CD4-positive, alpha-beta T cell treated with Interleukin-15 for 1 hour (primary cell): ENCODE data around the gene GPBP1L1.
A peak's percentile ranks its signal among the peaks of the same experiment; 100 is the strongest.
"Not testable (repeated sequence)": the region's sequence is repeated elsewhere in the genome, so short reads cannot be mapped to it uniquely, and the experiment has no call there.

Experiments used
- DNase-seq: peaks from one replicate; pipeline ENCODE4 v3.0.0-alpha.2; 2020

Gene GPBP1L1

GRCh38 chr1:45630429-45630828 is 55.9 kb downstream of the GPBP1L1 start:
- no peak for DNase-seq

DNA sequence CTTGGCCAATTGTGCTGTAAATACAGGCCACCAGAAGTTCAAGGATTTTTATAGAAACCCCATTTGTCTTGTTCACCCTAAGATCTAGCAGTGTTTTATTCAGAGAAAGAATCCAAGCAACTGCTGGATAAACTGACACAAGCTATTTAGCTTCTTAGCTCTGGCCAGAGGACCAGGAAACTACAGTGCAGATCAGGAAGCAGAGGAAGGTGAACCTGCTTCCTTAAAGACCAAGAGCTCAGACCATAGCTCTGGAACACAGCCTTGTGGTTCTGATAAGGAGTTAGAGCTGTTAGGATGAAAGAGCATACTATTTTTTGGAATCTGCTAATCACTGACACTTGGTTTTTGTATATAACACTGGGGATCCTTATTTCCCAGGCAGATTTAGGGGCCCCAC is 57.3 kb downstream of the GPBP1L1 start:
- DNase-seq, result no peak

GRCh38 chr1:45623972-45624371 is 62.4 kb downstream of the GPBP1L1 start, which contains the start of gene CCDC17:
CCDC17 (minus strand) TSS chr1:45624054; CDS start chr1:45623909, 145 bp downstream.
- DNase-seq, result no peak

- no peak for DNase-seq
These were observed 63.6 kb downstream of the GPBP1L1 start for GRCh38 chr1:45622524-45623394.

- DNase-seq, result no peak
These were observed 64.3 kb downstream of the GPBP1L1 start for GRCh38 chr1:45621895-45622523.

GRCh38 chr1:45621501-45621836 is 64.9 kb downstream of the GPBP1L1 start:
- no peak for DNase-seq

- DNase-seq, result no peak
These were observed 65.5 kb downstream of the GPBP1L1 start for GRCh38 chr1:45620588-45621500.

- DNase-seq, result no peak
These were observed 67.0 kb downstream of the GPBP1L1 start for GRCh38 chr1:45619149-45619921.

- no peak for DNase-seq
These were observed 68.7 kb downstream of the GPBP1L1 start for GRCh38 chr1:45617618-45618017.

GRCh38 chr1:45615885-45616284 is 70.4 kb downstream of the GPBP1L1 start:
- no peak for DNase-seq

DNA sequence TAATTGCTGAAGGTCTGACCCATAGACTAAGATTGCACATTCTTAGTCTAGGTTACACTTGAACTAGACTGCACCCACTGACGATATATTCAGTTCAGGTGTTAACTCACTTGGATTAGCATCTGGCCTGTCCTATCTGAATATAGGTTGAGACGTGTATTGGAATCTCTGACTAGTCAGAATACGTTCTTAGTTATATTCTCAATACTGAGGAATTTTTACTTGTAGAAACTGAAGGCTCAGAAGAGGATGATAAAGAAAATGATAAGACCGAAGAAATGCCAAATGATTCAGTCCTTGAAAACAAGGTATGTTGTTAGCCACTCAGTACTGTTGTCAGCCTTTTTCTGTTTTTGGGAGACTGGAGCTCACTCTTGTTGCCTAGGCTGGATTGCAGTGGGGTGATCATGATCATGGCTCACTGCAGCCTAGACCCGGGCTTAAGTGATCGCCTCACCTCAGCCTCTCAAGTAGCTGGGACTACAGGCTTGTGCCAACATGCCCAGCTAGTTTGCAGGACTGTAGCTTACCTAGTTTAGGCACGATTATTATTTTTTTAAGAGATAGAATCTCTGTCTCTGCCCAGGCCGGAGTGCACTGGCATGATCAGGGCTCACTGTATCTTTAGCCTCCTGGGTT is 73.3 kb downstream of the GPBP1L1 start:
- DNase-seq, result no peak

GRCh38 chr1:45610589-45611226 is 75.6 kb downstream of the GPBP1L1 start:
- no peak for DNase-seq

GRCh38 chr1:45608175-45609156 is 77.9 kb downstream of the GPBP1L1 start:
- peak; percentile 31 for DNase-seq

- DNase-seq, result no peak
These were observed 78.8 kb downstream of the GPBP1L1 start for GRCh38 chr1:45607404-45608074.

DNA sequence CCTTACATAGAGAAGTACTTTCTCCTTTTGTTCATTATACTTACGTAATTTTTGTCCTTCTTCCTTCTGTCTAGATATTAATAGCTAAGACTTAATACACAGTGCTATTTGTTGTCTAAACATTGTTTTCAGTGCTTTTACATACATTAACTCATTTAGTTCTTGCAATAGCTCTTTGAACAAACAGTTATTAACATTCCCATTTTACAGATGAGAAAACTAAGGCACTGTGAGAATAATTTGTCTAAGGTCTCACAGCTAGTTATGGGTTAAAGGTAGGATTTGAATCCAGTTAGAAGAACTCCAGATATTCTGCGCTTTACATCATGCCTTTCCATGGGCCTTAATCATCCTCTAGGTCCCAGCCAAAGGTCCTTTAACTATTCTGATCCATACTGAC is 82.1 kb downstream of the GPBP1L1 start:
- DNase-seq, result no peak

GRCh38 chr1:45596765-45597164 is 89.6 kb downstream of the GPBP1L1 start:
- DNase-seq, result not testable (repeated sequence)

- no peak for DNase-seq
These were observed 91.9 kb downstream of the GPBP1L1 start for GRCh38 chr1:45594412-45594811.

DNA sequence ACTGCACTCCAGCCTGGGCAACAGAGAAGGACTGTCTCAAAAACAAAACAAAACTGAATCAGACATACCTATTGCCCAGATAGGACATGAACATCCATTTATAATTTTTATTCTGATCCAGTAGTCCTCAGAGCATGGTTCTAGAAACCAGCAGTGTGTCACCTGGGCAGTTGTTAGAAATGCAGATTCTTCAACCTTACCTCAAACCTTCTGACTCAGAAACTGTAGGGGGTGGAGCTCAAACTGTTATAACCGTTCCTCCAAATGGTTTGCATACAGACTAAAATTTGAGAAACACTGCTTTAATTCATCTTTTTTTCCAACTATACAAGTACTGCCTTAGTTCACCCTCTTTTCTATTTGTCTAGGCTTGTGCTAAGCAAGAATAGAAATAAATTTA is 96.5 kb downstream of the GPBP1L1 start:
- no peak for DNase-seq

- DNase-seq, result no peak
These were observed 99.6 kb downstream of the GPBP1L1 start for GRCh38 chr1:45586769-45587168.
